SU-DHL-6 (cell line): ENCODE results near the gene PDZD2.

Experiments
- H2AFZ ChIP-seq: fragments of 200-600 bp; sonication (generic); 2 replicates; pipeline ENCODE4 v1.6.1; 2014; ENCODE audit warnings: low read depth, mild to moderate bottlenecking, moderate library complexity, mixed read lengths, antibody characterized with exemption, low read length; ENCODE audit not compliant: severe bottlenecking
- H3F3A ChIP-seq: fragments of 200-600 bp; shearing (Covaris generic); 2 replicates; pipeline ENCODE4 v1.6.0; 2016; ENCODE audit warnings: antibody characterized with exemption, mild to moderate bottlenecking; ENCODE audit not compliant: insufficient read depth
- H3K27ac ChIP-seq: fragments of 200-600 bp; sonication (generic); 2 replicates; pipeline ENCODE4 v1.5.1; 2016; ENCODE audit warnings: low read depth, mild to moderate bottlenecking, low read length, moderate library complexity, mixed read lengths
- H3K27me3 ChIP-seq: fragments of 200-600 bp; sonication (generic), shearing (Covaris generic); 2 replicates; pipeline ENCODE4 v1.6.0; 2014; ENCODE audit warnings: mild to moderate bottlenecking, low read length
- H3K36me3 ChIP-seq: fragments of 200-600 bp; sonication (generic); 2 replicates; pipeline ENCODE4 v1.6.1; 2014; ENCODE audit warnings: mild to moderate bottlenecking, low read length, mixed read lengths
- H3K4me2 ChIP-seq: fragments of 300-600, 200-600 bp; shearing (Covaris generic), sonication (generic); 2 replicates; pipeline ENCODE4 v1.6.0; 2014; ENCODE audit warnings: low read length, low read depth, mild to moderate bottlenecking; ENCODE audit not compliant: poor library complexity, severe bottlenecking
- H3K4me3 ChIP-seq: fragments of 200-600 bp; sonication (generic); 2 replicates; pipeline ENCODE4 v1.5.1; 2014; ENCODE audit warnings: antibody characterized with exemption, low read length, mild to moderate bottlenecking, mixed read lengths; ENCODE audit not compliant: insufficient read depth, poor library complexity, severe bottlenecking
- H3K79me2 ChIP-seq: fragments of 200-600 bp; sonication (generic); 2 replicates; pipeline ENCODE4 v1.6.1; 2014; ENCODE audit warnings: mild to moderate bottlenecking, low read length, moderate library complexity; ENCODE audit not compliant: insufficient read depth
- H3K9ac ChIP-seq: fragments of 200-600 bp; sonication (generic); 2 replicates; pipeline ENCODE4 v1.7.0; 2014; ENCODE audit warnings: mild to moderate bottlenecking, low read length
- H3K9me2 ChIP-seq: fragments of 200-600 bp; sonication (generic); replicated peaks from 2 replicates; pipeline ENCODE4 v1.6.1; 2014; ENCODE audit warnings: low read length; ENCODE audit not compliant: insufficient read depth
- H3K9me3 ChIP-seq: fragments of 200-600 bp; sonication (generic); 2 replicates; pipeline ENCODE4 v1.6.1; 2014; ENCODE audit warnings: low read length, mixed read lengths; ENCODE audit not compliant: insufficient read depth
- H4K20me1 ChIP-seq: fragments of 200-600 bp; sonication (generic); 2 replicates; pipeline ENCODE4 v1.6.1; 2014; ENCODE audit warnings: low read depth, mild to moderate bottlenecking, antibody characterized with exemption, low read length, moderate library complexity, mixed read lengths
- CTCF ChIP-seq: fragments of 200-600 bp; sonication (generic); IDR thresholded peaks from one replicate; pipeline ENCODE4 v1.5.1; 2017; ENCODE audit warnings: antibody characterized with exemption, mild to moderate bottlenecking, low read length, moderate library complexity; ENCODE audit not compliant: insufficient read depth, poor library complexity, severe bottlenecking
- EZH2phosphoT487 ChIP-seq: fragments of 200-600 bp; sonication (generic), shearing (Covaris generic); conservative IDR thresholded peaks from 2 replicates; pipeline ENCODE4 v1.6.1; 2018; ENCODE audit warnings: mild to moderate bottlenecking, antibody characterized with exemption, low read length, moderate library complexity, mixed read lengths

The PDZD2 gene

GRCh38 chr5:32021771-32022170 is 382.8 kb downstream of the PDZD2 start:
- Histone ChIP-seq H3K27ac (no peak overlapping the region), H3K36me3 (no peaks in the 10 kb centered on the region), H3K27me3 (no peaks in the 10 kb centered on the region), H3K79me2 (no peaks in the 10 kb centered on the region), H3K9ac (no peak overlapping the region), H3K9me3 (no peaks in the 10 kb centered on the region), H3K9me2 (no peaks in the 10 kb centered on the region), H2AFZ (no peak overlapping the region), H4K20me1 (no peaks in the 10 kb centered on the region), H3K4me3 (no peak overlapping the region), H3F3A (no peaks in the 10 kb centered on the region), H3K4me2 (no peak overlapping the region)
- TF ChIP-seq EZH2phosphoT487: no peak
- TF ChIP-seq CTCF: no peak

DNA sequence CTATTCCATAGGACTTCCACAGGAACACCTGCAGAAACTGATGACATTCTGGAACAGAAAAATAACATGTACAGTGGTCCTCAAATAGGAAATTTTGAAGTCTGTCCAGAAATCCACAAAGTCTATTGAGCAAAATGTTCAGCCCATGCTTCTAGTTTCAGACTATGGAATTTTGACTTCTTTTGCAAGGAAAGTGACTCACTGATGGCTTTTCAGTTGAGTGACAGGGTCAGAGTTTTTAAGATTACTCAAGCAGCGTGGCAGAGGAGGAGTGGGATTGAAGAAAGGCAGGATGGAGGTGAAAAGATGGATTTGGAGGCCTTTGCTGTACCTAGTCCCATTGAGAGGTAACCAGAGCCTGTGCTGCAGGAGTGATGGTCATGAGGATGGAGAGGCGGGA is 383.7 kb downstream of the PDZD2 start:
- Histone ChIP-seq H3K9ac (no peak overlapping the region), H4K20me1 (no peaks in the 10 kb centered on the region), H3F3A (no peaks in the 10 kb centered on the region), H3K79me2 (no peaks in the 10 kb centered on the region), H3K9me2 (no peaks in the 10 kb centered on the region), H3K9me3 (no peaks in the 10 kb centered on the region), H3K4me3 (no peak overlapping the region), H2AFZ (no peak overlapping the region), H3K4me2 (no peak overlapping the region), H3K27ac (no peak overlapping the region), H3K36me3 (no peaks in the 10 kb centered on the region), H3K27me3 (no peaks in the 10 kb centered on the region)
- TF ChIP-seq CTCF (no peak), EZH2phosphoT487 (no peak)

DNA sequence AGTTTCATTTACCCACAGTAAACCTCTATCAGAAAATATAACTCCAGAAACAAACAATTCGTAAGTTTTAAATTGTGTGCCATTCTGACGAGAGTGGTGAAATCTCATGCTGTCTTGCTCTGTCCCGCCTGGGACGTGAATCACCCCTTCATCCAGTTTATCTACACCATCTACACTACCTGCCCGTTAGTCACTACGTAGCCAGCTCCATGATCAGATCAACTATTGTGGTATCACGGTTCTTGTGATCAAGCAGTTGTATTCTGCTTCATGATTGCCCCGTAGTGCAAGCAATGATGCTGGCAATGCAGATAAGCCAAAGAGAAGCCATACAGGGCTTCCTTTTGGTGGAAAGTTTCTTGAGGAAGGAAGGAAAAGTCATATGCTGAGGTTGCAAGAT is 384.9 kb downstream of the PDZD2 start:
- H3K36me3 ChIP-seq: no peaks in the 10 kb centered on the region
- no peak overlapping the region for H2AFZ ChIP-seq
- no peaks in the 10 kb centered on the region for H3K9me2 ChIP-seq
- no peaks in the 10 kb centered on the region for H4K20me1 ChIP-seq
- H3K4me3 ChIP-seq: no peak overlapping the region
- H3K27me3 ChIP-seq: no peaks in the 10 kb centered on the region
- no peak for TF ChIP-seq CTCF
- TF ChIP-seq EZH2phosphoT487: no peak
- H3K9ac ChIP-seq: no peak overlapping the region
- H3K79me2 ChIP-seq: no peaks in the 10 kb centered on the region
- H3F3A ChIP-seq: no peaks in the 10 kb centered on the region
- H3K4me2 ChIP-seq: no peak overlapping the region
- no peaks in the 10 kb centered on the region for H3K9me3 ChIP-seq
- H3K27ac ChIP-seq: no peak overlapping the region

- Histone ChIP-seq H3K27ac (no peak overlapping the region), H3K4me3 (no peak overlapping the region), H3K9ac (no peak overlapping the region), H3F3A (no peaks in the 10 kb centered on the region), H3K27me3 (no peaks in the 10 kb centered on the region), H4K20me1 (no peaks in the 10 kb centered on the region), H3K79me2 (no peaks in the 10 kb centered on the region), H3K4me2 (no peak overlapping the region), H3K36me3 (no peaks in the 10 kb centered on the region), H3K9me2 (no peaks in the 10 kb centered on the region), H2AFZ (no peak overlapping the region), H3K9me3 (no peaks in the 10 kb centered on the region)
- TF ChIP-seq EZH2phosphoT487 (no peak), CTCF (no peak)
Observed at GRCh38 chr5:32024751-32025150, 385.8 kb downstream of the PDZD2 start.
